Smooth muscle cell of the brain vasculature (primary cell): ENCODE data around the gene JPH3.
A peak's percentile ranks its signal among the peaks of the same experiment; 100 is the strongest.

Source experiments
- DNase-seq: peaks from one replicate; pipeline ENCODE4 v3.0.0-alpha.2; 2012; ENCODE audit warnings: low read depth, low spot score

Gene JPH3

DNA sequence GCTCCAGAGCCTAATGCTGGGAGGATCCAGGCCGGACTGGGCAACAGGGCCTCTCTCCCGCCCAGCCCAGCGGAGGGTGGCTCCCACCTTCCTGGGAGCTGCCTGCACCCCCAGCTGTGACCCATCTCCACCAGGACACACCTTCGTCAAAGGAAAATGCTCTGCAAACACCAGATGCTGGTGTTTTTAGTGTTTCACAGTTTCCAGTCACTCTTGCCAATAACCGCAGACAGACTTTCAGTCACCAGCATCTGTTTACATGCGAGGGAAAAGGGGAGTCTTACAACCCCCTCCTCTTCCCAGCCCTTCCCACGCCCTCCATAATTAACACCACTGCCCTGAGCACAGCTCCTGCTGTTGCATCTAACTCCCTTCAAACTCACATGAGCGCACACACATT lies 138.1 kb downstream of the JPH3 start:
- peak; percentile 3 for DNase-seq

- DNase-seq = peak; percentile 54
Observed at GRCh38 chr16:87740909-87741424, 138.7 kb downstream of the JPH3 start.

- no peak for DNase-seq
Observed at GRCh38 chr16:87741700-87742415, 139.6 kb downstream of the JPH3 start.

DNA sequence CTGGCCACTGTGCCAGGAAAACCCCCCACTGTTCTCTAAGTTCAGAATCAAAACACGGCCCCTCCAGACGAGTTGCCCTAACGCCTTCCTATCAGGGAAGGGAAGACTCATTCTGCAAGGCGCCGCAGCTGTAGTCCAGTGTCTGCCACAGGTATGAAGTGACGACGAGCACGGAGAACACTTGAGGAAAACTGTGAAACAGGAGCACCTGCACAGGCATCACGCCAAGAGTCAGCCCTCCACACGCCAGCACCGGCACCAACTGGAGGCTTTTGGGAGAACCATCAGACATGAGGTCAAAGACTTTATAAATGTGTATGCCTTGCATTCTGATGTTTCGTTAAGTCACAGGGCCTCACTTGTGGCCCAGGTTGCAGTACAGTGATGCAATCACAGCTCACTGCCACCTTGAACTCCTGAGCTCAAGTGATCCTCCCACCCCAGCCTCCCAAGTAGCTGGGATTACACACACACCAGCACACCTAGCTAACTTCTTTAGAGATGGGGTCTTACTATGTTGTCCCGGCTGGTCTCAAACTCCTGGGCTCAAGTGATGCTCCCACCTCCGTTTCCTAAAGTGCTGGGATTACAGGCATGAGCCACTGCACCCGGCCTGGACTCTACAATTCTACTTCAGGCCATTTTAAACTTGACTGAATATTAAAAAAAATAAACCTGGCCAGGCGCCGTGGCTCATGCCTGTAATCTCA lies 140.6 kb downstream of the JPH3 start:
- no peak for DNase-seq

- DNase-seq = no peak
Observed at GRCh38 chr16:87744750-87745514, 142.6 kb downstream of the JPH3 start.

DNA sequence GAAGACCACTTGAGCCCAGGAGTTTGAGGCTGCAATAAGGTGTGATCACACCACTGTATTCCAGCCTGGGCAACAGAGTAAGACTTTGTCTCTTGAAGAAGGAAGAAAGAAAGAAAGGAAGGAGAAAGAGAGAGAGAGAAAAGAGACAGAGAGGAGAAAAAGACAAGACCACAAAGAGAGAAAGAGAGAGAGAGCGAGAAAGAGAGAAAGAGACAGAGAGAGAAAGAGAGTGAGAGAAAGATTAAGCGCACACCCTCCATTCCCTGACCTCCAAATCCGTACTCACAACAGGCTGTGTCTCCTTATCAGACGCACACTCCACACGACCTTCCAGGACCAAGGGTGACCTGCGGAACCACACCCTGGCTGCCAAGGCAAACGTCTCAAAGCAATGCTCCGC lies 143.9 kb downstream of the JPH3 start:
- DNase-seq = no peak
